H1 (cell line): ENCODE measurements around the gene RCAN2. TPM values are rescaled to one million over a fixed set of nuclear protein-coding genes. Genes with fewer than 3 reads are reported as not detected.

ENCODE experiments used
- CTCF ChIA-PET: fragments of 300-600 bp; sonication (Branson Sonifier 250); formaldehyde crosslinking; loops from one replicate; lab custom pipeline; 2021; ENCODE audit not compliant: partially characterized antibody; lab: Charles Lee
- POLR2A ChIA-PET: fragments of 300-600 bp; sonication (Branson Sonifier 250); formaldehyde crosslinking; loops from one replicate; lab custom pipeline; 2021; ENCODE audit warnings: inconsistent platforms; ENCODE audit not compliant: partially characterized antibody; lab: Charles Lee
- DNase-seq, 2 experiments: peaks; one replicate each; pipeline versions ENCODE4 v3.0.0 to v3.0.0-alpha.2; 2010 to 2022; ENCODE audit warnings: low spot score in 2 of 2, low read depth in 1 of 2, mixed read lengths in 1 of 2
- FAIRE-seq: peaks from 2 replicates; lab custom pipeline; 2011; peaks lifted over from hg19 to GRCh38; lab: Jason Lieb, UNC
- H2AFZ ChIP-seq: 2 replicates; pipeline ENCODE4 v1.8.1; 2012; ENCODE audit warnings: low read length, inconsistent platforms
- H2AK5ac ChIP-seq: 2 replicates; pipeline ENCODE4 v1.6.1; 2013; ENCODE audit warnings: low read depth, low read length
- H2BK120ac ChIP-seq: replicated peaks from 2 replicates; pipeline ENCODE3; 2013; ENCODE audit warnings: low read depth, low read length, inconsistent platforms
- H2BK12ac ChIP-seq: 2 replicates; pipeline ENCODE4 v1.6.1; 2013; ENCODE audit warnings: low read depth, low read length
- H2BK15ac ChIP-seq: 2 replicates; pipeline ENCODE4 v1.6.1; 2013; ENCODE audit warnings: low read length
- H2BK20ac ChIP-seq: 2 replicates; pipeline ENCODE4 v1.6.1; 2013; ENCODE audit warnings: low read length
- H2BK5ac ChIP-seq: 2 replicates; pipeline ENCODE4 v1.6.1; 2013; ENCODE audit warnings: low read depth, low read length
- H3K14ac ChIP-seq: 2 replicates; pipeline ENCODE4 v1.6.1; 2013; ENCODE audit warnings: inconsistent platforms; ENCODE audit not compliant: insufficient read length
- H3K18ac ChIP-seq: 2 replicates; pipeline ENCODE4 v1.6.1; 2013; ENCODE audit warnings: low read length; ENCODE audit errors: extremely low read depth
- H3K23ac ChIP-seq: 2 replicates; pipeline ENCODE4 v1.6.1; 2013; ENCODE audit warnings: inconsistent platforms; ENCODE audit not compliant: insufficient read length
- H3K23me2 ChIP-seq: 2 replicates; pipeline ENCODE4 v1.6.1; 2013; ENCODE audit warnings: low read depth, low read length
- H3K27ac ChIP-seq: 2 replicates; pipeline ENCODE4 v1.6.1; 2011; ENCODE audit warnings: low read depth, low read length, inconsistent platforms
- H3K27me3 ChIP-seq, 4 experiments: replicated peaks in 1 of 4; 1 replicate in 1 of 4; 2 replicates in 3 of 4; pipeline versions ENCODE4 v1.6.1 to v1.8.1; 2011 to 2013; ENCODE audit warnings: low read length in 3 of 4, mild to moderate bottlenecking in 3 of 4, inconsistent platforms in 2 of 4, mixed read lengths in 2 of 4, moderate library complexity in 1 of 4; ENCODE audit not compliant: control insufficient read depth in 3 of 4, insufficient read depth in 3 of 4; ENCODE audit errors: extremely low read depth in 1 of 4
- H3K36me3 ChIP-seq, 4 experiments: 2 replicates each; pipeline versions ENCODE4 v1.6.1 to v1.8.1; 2011 to 2013; ENCODE audit warnings: mild to moderate bottlenecking in 4 of 4, low read length in 3 of 4, moderate library complexity in 2 of 4, control low read depth in 1 of 4, inconsistent platforms in 1 of 4; ENCODE audit not compliant: insufficient read depth in 4 of 4, control insufficient read depth in 2 of 4
- H3K4ac ChIP-seq: replicated peaks from 2 replicates; pipeline ENCODE3; 2013; ENCODE audit warnings: low read length, low read depth, mixed read lengths, inconsistent platforms; ENCODE audit not compliant: insufficient read length
- H3K4me1 ChIP-seq, 4 experiments: replicated peaks in 1 of 4; 1 replicate in 1 of 4; 2 replicates in 3 of 4; pipeline versions ENCODE4 v1.6.1 to v1.8.1; 2011 to 2013; ENCODE audit warnings: low read length in 3 of 4, inconsistent platforms in 2 of 4, mixed read lengths in 1 of 4; ENCODE audit not compliant: insufficient read depth in 4 of 4, control insufficient read depth in 3 of 4
- H3K4me2 ChIP-seq, 2 experiments: 2 replicates each; pipeline versions ENCODE4 v1.6.1 to v1.8.1; 2011 to 2013; ENCODE audit warnings: low read depth in 2 of 2, low read length in 2 of 2, control low read depth in 1 of 2, inconsistent platforms in 1 of 2, mild to moderate bottlenecking in 1 of 2; ENCODE audit not compliant: insufficient read depth in 1 of 2
- H3K4me3 ChIP-seq, 4 experiments: fragments of 200-600, 300-600 bp in 1 of 4; sonication (generic), shearing (Covaris generic), sonication (Bioruptor Twin) in 1 of 4; 2 replicates each; pipeline versions ENCODE4 v1.5.1 to v1.8.1; 2011 to 2016; ENCODE audit warnings: low read length in 4 of 4, low read depth in 3 of 4, control low read depth in 2 of 4, inconsistent platforms in 2 of 4, mild to moderate bottlenecking in 2 of 4, mixed read lengths in 1 of 4, moderate library complexity in 1 of 4; ENCODE audit not compliant: insufficient read depth in 2 of 4; ENCODE audit errors: extremely low read depth in 1 of 4
- H3K56ac ChIP-seq: replicated peaks from 2 replicates; pipeline ENCODE3; 2013; ENCODE audit warnings: low read depth, mild to moderate bottlenecking, mixed read lengths, low read length, inconsistent platforms; ENCODE audit not compliant: insufficient read length
- H3K79me1 ChIP-seq: 2 replicates; pipeline ENCODE4 v1.6.1; 2013; ENCODE audit warnings: low read depth, low read length, control low read depth
- H3K79me2 ChIP-seq, 2 experiments: 2 replicates each; pipeline versions ENCODE4 v1.6.1 to v1.8.1; 2012 to 2013; ENCODE audit warnings: low read length in 2 of 2, mild to moderate bottlenecking in 2 of 2, inconsistent platforms in 1 of 2; ENCODE audit not compliant: insufficient read depth in 2 of 2, control insufficient read depth in 1 of 2
- H3K9ac ChIP-seq, 4 experiments: replicated peaks in 1 of 4; 1 replicate in 1 of 4; 2 replicates in 3 of 4; pipeline versions ENCODE4 v1.6.1 to v1.8.1; 2011 to 2013; ENCODE audit warnings: low read depth in 3 of 4, low read length in 3 of 4, control low read depth in 2 of 4, mild to moderate bottlenecking in 2 of 4, moderate library complexity in 2 of 4, inconsistent platforms in 1 of 4; ENCODE audit errors: extremely low read depth in 1 of 4
- H3K9me3 ChIP-seq, 2 experiments: 2 replicates each; pipeline versions ENCODE4 v1.6.1 to v1.8.1; 2012 to 2013; ENCODE audit warnings: mild to moderate bottlenecking in 2 of 2, moderate library complexity in 2 of 2, control low read depth in 1 of 2, inconsistent platforms in 1 of 2, low read depth in 1 of 2, low read length in 1 of 2, mixed read lengths in 1 of 2; ENCODE audit not compliant: insufficient read depth in 2 of 2
- H4K20me1 ChIP-seq, 2 experiments: replicated peaks in 1 of 2; 2 replicates each; pipeline versions ENCODE3 to v1.8.1; 2011 to 2013; ENCODE audit warnings: inconsistent platforms in 2 of 2, low read length in 2 of 2, mild to moderate bottlenecking in 1 of 2; ENCODE audit not compliant: insufficient read depth in 2 of 2, control insufficient read depth in 1 of 2
- H4K5ac ChIP-seq: 2 replicates; pipeline ENCODE4 v1.6.1; 2013; ENCODE audit warnings: low read length, low read depth, mixed read lengths, inconsistent platforms; ENCODE audit not compliant: insufficient read length
- H4K8ac ChIP-seq: 2 replicates; pipeline ENCODE4 v1.8.0; 2013; ENCODE audit warnings: mild to moderate bottlenecking, moderate library complexity, low read length, inconsistent platforms; ENCODE audit not compliant: insufficient read depth; ENCODE audit errors: extremely low read depth
- H4K91ac ChIP-seq: replicated peaks from 2 replicates; pipeline ENCODE3; 2013; ENCODE audit warnings: low read length, mixed read lengths, inconsistent platforms; ENCODE audit not compliant: insufficient read length
- BRCA1 ChIP-seq: IDR thresholded peaks from 2 replicates; pipeline ENCODE4 v1.6.1; 2012; ENCODE audit warnings: low read depth, low read length, improper control_type of control experiment
- CBX5 ChIP-seq: fragments of 300-800, 300-1000 bp; sonication (generic); IDR thresholded peaks from 2 replicates; pipeline ENCODE4 v1.7.1; 2016; ENCODE audit warnings: antibody characterized with exemption, low read length, low read depth
- CHD1 ChIP-seq: IDR thresholded peaks from 2 replicates; pipeline ENCODE4 v1.6.1; 2012; ENCODE audit warnings: low read depth, low read length, improper control_type of control experiment
- KDM5A ChIP-seq: fragments of 200-600 bp; IDR thresholded peaks from 2 replicates; pipeline ENCODE4 v1.7.1; 2012; ENCODE audit warnings: mild to moderate bottlenecking, low read length, inconsistent platforms, mixed read lengths
- POU5F1 ChIP-seq: IDR thresholded peaks from 2 replicates; pipeline ENCODE4 v1.6.1; 2011; ENCODE audit warnings: low read depth, mild to moderate bottlenecking, low read length, moderate library complexity
- SAP30 ChIP-seq: fragments of 300-600 bp; sonication (generic); IDR thresholded peaks from 2 replicates; pipeline ENCODE4 v1.7.1; 2012; ENCODE audit warnings: low read length, moderate library complexity, mild to moderate bottlenecking, inconsistent platforms; ENCODE audit not compliant: insufficient read depth, insufficient replicate concordance
- SIN3A ChIP-seq, 2 experiments: IDR thresholded peaks in 1 of 2; conservative IDR thresholded peaks in 1 of 2; 2 replicates each; pipeline ENCODE4 v1.6.1; 2011 to 2012; ENCODE audit warnings: low read length in 2 of 2, improper control_type of control experiment in 1 of 2, low read depth in 1 of 2, mild to moderate bottlenecking in 1 of 2
- SRF ChIP-seq: IDR thresholded peaks from 2 replicates; pipeline ENCODE4 v1.6.1; 2011; ENCODE audit warnings: mild to moderate bottlenecking, low read depth, low read length, moderate library complexity
- SUZ12 ChIP-seq: fragments of 200-600 bp; sonication (generic); IDR thresholded peaks from 2 replicates; pipeline ENCODE4 v1.6.1; 2012; ENCODE audit warnings: mild to moderate bottlenecking, inconsistent platforms, low read length, moderate library complexity, mixed read lengths
- TAF1 ChIP-seq: IDR thresholded peaks from 2 replicates; pipeline ENCODE4 v1.6.1; 2011; ENCODE audit warnings: mild to moderate bottlenecking, low read depth, low read length
- TAF7 ChIP-seq: optimal IDR thresholded peaks from 2 replicates; pipeline ENCODE3; 2011; ENCODE audit warnings: low read depth, mild to moderate bottlenecking, inconsistent platforms, low read length, moderate library complexity, borderline replicate concordance
- YY1 ChIP-seq: IDR thresholded peaks from 2 replicates; pipeline ENCODE4 v1.6.1; 2011; ENCODE audit warnings: low read depth, mild to moderate bottlenecking, low read length
- WGBS, 2 experiments: shearing (Covaris generic) in 1 of 2; methylation state at CpG; one replicate each; pipeline versions ENCODE4 v1.1.6 to v1.1.7; 2013 to 2015; ENCODE audit warnings: low lambda C conversion rate in 2 of 2, mixed read lengths in 2 of 2, inconsistent platforms in 1 of 2, low coverage in 1 of 2, missing lambda C conversion rate in 1 of 2; ENCODE audit not compliant: insufficient replicate concordance in 2 of 2, insufficient coverage in 1 of 2, insufficient read length in 1 of 2; ENCODE audit errors: extremely low coverage in 1 of 2, missing lambda C conversion rate in 1 of 2; 5-methylcytosine and 5-hydroxymethylcytosine counted together
- polyA plus RNA-seq, 7 experiments: library from polyadenylated mRNA; depleted of rRNA in 3 of 7; stranded (reverse) in 5 of 7; unstranded in 2 of 7; fragments of >200 nt in 5 of 7; fragments of 200-250 nt in 2 of 7; gene quantifications; 1 replicate in 5 of 7; 2 replicates in 1 of 7; 4 replicates in 1 of 7; pipeline versions ENCODE4 v1.2.1 to v1.2.3, GENCODE V29; 2011 to 2013; ENCODE audit warnings: missing spikeins in 2 of 7, mixed read lengths in 2 of 7
- total RNA-seq: library from RNA; stranded (reverse); fragmentation: NEBNext Ultra II Directional; extraction: Animal tissue kit (Norgen Biotek cat#: 25700); gene quantifications from 2 replicates; pipeline ENCODE4 v1.2.1, GENCODE V29; 2021
- TF ChIP-seq, protein P1 (sequence below), 3 experiments: IDR thresholded peaks; 1 replicate in 2 of 3; 2 replicates in 1 of 3; pipeline versions ENCODE4 v1.5.1 to v1.6.1; 2011; ENCODE audit warnings: low read length in 3 of 3, mild to moderate bottlenecking in 3 of 3, inconsistent platforms in 2 of 3, low read depth in 1 of 3, moderate library complexity in 1 of 3; ENCODE audit not compliant: insufficient read depth in 1 of 3; ENCODE audit errors: control extremely low read depth in 1 of 3

RCAN2 gene
- total and polyA plus RNA-seq, 2 of the 8 experiments (the other 6 are each of a cell fraction or from before 2014, with no cell fraction given): 5.0 to 8.5 TPM

DNA sequence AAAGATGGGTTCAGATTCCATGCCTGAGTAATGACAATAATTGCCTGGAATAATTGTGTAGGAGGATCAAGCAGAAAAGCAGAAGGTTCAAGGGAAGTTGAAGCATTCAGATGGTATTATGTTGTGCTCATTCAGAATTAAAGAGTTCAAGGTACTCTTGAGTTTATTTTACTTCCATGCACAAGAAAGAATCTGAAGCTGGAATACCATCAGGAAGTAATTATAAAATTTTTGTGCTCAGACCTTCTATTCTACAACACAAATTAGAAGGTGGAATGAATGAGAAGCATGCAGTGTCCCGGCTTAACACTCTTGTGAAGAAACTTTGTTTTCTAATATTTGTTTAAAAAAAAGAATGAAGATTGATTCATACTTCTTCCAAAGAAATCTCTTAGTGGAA, 181.1 kb downstream of the RCAN2 start:
- Histone ChIP-seq H2BK12ac (no peak overlapping the region), H3K9ac (no peak overlapping the region), H3K9me3 (no peaks in the 10 kb centered on the region), H4K20me1 (no peaks in the 10 kb centered on the region), H2BK120ac (no peak overlapping the region), H3K4me2 (no peak overlapping the region), H3K79me2 (no peaks in the 10 kb centered on the region), H2BK15ac (no peak overlapping the region), H4K5ac (no peak overlapping the region), H2AFZ (no peak overlapping the region), H2AK5ac (no peak overlapping the region), H3K27ac (no peak overlapping the region), H3K14ac (no peak overlapping the region), H3K36me3 (no peaks in the 10 kb centered on the region), H3K79me1 (no peaks in the 10 kb centered on the region), H2BK20ac (no peak overlapping the region), H3K23me2 (no peaks in the 10 kb centered on the region), H4K91ac (no peak overlapping the region), H2BK5ac (no peak overlapping the region), H4K8ac (no peak overlapping the region), H3K56ac (no peak overlapping the region), H3K4me1 (no peaks in the 10 kb centered on the region), H3K18ac (no peak overlapping the region), H3K4me3 (no peak overlapping the region), H3K4ac (no peak overlapping the region), H3K27me3 (no peaks in the 10 kb centered on the region), H3K23ac (no peak overlapping the region)
- ChIA-PET CTCF (no interaction called here), POLR2A (no interaction called here)
- FAIRE-seq (no peak), DNase-seq (no peak)
- 67% methylated on average over 1 of the region's 1 CpG; no CpG with 5 or more reads in 1 of the 2 experiments for WGBS, 2 experiments
- TF ChIP-seq YY1 (no peak), KDM5A (no peak), SIN3A (conservative IDR thresholded peaks at IDR 0.05 in 1 of 2, IDR thresholded peaks at IDR 0.05 in 1 of 2; ENCODE audit: low read depth in 1 of 2, low read length in 2 of 2) (no peak), SRF (no peak), TAF1 (no peak), POU5F1 (no peak), SAP30 (no peak), BRCA1 (no peak), SUZ12 (no peak), CHD1 (no peak), TAF7 (no peak), CBX5 (no peak)
- TF ChIP-seq, protein P1, sequence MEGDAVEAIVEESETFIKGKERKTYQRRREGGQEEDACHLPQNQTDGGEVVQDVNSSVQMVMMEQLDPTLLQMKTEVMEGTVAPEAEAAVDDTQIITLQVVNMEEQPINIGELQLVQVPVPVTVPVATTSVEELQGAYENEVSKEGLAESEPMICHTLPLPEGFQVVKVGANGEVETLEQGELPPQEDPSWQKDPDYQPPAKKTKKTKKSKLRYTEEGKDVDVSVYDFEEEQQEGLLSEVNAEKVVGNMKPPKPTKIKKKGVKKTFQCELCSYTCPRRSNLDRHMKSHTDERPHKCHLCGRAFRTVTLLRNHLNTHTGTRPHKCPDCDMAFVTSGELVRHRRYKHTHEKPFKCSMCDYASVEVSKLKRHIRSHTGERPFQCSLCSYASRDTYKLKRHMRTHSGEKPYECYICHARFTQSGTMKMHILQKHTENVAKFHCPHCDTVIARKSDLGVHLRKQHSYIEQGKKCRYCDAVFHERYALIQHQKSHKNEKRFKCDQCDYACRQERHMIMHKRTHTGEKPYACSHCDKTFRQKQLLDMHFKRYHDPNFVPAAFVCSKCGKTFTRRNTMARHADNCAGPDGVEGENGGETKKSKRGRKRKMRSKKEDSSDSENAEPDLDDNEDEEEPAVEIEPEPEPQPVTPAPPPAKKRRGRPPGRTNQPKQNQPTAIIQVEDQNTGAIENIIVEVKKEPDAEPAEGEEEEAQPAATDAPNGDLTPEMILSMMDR (IDR thresholded peaks at IDR 0.05; ENCODE audit: control extremely low read depth in 1 of 3, insufficient read depth in 1 of 3, low read depth in 1 of 3, low read length in 3 of 3): no peak
